GM18498 (cell line): ENCODE results near the gene RAE1.
"Not testable (repeated sequence)": the region's sequence is repeated elsewhere in the genome, so short reads cannot be mapped to it uniquely, and the experiment has no call there.

Source experiments
- ATAC-seq: cut with Tn5 transposase; IDR thresholded peaks from one replicate; pipeline ENCODE4 v1.9.1; 2021; ENCODE audit warnings: mild to moderate bottlenecking, moderate library complexity; ENCODE audit not compliant: unreplicated experiment

Gene RAE1

DNA sequence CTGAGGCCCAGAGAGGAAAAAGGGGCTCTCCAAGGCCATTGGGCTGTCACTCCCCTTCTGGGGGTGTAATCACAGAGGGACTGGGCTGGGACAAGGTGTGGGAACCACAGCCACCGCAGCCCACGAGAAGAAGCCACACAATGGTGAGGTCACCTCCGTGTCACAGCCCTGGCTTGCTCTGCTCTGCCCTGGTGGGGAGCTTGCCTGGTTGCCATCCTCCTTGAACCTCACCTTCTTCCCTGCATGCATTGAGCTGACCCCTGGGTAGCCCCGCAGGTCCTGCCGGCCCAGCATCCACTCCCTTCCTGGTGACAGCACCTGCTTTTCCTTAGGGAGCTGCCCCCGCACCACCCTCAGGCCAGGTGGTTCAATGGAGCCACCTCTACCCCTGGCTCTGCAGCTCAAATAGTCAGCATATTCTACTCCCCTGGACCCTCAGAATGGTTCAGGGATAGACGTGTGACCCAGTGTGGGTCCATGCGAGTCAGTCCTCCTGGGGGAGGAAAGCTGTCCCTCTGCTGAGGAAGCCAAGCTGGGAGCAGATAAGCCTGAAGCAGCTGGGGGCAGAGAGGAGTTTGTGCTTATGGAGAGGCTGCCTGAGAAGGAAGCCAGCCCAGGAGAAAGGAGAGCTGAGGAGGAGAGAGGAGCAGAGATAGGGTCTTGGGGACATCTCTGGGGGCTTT lies 61.4 kb downstream of the RAE1 start:
- no peak for ATAC-seq

DNA sequence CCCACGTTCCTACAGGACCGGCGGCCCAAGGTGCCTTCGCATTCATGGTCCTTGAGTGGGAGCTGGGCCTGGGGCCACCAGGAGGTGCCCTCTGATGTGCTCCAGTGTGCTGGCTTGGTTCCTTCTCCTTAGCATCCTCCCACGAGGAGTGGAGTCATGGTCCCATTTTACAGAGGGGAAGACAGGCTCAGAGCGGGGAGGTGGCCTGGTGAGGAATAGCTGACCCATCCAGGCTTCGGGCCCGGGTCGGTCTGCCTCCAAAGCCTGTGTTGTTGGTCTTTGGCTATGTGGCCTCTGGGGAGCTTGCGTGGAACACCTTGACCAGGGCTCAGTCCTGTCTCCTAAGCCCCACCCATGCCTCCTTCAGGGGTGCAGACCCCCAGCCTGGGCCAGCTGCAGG lies 62.9 kb downstream of the RAE1 start:
- ATAC-seq: no peak

DNA sequence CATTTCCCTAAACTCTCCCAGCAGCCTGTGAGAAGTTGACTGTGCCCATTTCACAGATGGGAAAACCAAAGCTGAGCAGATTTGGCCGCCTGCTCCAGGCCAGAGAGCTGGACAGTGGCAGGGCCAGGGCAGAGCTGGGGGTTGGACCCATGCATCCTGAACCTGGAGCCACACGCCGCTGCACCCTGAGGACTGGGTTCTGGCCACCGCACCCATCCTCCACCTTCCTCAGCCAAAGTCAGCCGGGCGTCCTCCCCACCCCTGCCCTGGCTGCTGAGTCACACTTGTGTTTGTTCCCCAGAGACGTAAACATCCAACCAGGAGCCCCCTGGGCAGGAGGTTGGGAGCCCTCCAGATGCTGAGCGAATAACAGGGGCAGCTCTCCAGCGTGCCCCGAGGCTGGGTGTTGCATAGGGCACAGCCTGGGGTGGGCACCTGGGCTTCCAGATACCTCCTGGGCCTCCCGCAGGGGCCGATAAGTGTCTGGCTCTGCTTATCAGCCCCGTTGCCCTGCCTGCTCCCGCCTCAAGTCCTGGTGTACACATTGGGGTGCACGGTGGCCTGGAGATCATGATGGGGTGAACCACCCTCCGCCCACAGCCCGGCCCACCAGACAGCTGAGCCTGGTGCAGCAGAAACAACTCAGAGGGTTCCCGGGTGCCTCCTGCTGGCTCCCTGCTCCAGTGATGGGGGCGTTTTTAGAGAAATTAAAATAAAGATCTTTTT lies 64.0 kb downstream of the RAE1 start:
- ATAC-seq: no peak

DNA sequence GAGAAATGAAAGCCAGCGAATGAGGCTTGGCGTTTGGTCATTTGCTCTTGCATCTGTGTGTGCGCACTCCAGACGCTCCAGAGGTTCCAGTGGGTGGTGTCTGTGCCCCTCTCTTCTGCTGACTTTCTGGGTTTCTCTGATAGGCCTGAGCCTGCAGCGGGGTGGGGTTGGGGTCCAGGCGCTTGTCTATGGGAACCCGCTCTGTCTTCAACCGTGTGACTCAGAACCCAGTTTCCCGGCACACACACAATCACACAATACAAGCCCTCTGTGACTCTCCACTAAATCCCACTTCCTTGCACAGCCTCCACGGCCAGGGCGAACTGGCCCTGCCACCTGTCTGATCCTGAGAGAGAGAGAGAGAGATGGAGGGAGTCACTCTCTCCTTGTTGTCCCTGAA lies 64.7 kb downstream of the RAE1 start:
- no peak for ATAC-seq

DNA sequence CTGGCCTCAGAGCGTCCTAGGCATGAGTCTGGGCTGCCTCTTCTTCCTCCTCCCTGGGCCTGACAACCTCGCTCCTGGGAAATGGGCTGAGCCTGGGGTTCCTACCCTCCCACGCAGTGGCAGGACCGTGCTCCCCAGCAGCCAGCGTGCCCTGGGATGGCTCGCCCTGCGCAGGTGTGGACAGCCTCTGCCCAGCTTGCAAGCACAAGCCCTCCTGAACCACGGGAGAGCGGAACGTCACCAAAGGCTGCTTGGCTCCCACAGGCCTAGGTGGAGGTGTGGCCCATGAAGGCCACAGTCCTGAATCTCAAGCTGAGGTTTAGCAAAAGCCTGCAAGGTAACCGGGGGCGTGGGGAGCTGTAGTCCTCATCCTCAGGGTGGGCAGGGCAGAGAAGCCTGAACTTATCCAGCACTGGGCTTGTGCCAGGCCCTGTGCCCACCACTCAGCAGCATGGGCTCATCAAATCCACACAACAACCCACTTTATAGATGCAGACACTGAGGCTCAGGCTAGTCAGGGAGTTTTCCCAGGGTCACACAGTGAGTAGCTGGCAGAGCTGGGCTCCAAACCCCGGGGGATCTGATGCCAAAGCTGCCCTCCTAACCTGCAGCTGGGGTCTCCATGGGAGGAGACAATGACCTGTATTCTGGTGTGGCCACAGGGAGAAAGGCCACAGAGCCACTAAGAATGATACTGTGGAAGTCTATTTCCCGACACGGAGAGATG lies 65.4 kb downstream of the RAE1 start:
- ATAC-seq: no peak

DNA sequence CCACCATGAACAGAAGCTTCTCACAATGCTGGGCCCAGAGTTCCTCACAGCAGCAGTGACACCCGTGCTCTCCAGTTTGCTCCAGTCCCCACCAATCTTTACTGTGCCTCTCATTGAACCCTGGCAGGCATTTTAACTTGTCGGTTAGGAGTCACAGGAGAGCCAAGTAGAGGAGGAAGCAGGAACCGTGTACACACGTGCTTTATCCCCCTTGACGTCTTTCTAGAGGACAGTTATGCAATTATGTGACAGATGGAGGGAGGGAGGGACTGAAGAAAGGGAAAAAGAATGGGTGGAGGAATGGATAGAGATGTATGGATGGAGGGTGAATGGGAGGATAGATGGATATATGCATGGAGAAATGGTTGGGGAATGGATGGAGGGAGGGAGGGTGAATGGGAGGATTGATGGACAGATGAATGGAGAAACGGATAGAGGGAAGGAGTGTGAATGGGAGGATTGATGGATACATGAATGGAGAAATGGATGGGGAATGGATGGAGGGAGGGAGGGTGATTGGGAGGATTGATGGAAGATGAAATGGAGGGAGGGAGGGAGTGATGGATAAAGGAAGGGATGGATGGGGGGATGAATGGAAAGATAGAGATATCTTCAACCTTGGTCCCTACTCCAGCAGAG lies 66.1 kb downstream of the RAE1 start:
- ATAC-seq: no peak

DNA sequence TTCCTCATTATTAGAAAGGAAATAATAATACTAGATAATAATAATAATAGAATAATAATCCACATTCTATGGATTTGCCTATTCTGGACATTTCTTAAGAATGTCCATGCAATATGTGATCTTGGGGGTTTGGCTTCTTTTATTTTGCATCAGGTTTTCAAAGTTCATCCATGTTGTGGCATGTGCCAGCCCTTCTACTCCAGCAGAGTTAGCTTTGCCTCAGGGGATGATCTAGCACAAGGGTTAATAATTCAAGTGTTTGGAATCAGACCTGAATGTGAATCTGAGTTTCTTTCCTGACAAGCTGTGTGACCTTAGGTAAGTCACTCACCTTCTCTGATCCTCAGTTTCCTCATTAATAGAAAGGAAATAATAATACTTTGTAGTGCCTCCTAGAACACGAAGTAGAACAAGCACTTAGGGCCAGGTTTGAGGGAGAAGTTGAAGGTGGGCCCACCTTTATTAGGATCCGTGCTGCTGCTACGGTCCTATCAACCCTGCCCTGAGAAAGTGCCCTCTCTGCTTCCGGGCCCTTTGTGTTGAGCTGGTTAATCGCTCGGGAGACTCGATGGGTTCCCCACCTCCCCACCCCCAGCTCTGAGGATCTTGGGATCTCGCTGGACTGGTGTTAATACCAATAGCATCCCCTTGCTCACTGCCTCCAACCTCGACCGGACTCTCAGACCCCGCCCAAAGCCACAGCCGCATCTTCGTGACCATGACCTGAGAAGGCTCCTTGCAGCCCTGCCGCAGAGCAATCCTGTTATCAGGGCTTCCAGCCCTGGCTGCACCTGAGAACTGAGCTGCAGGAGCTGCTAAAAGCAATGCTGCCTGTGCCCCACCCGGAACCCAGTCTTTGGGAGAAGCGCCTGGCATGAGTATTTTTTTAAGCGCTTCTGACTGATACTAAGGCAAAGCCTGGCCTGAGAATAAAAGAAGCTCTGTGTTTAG lies 67.0 kb downstream of the RAE1 start:
- no peak for ATAC-seq

DNA sequence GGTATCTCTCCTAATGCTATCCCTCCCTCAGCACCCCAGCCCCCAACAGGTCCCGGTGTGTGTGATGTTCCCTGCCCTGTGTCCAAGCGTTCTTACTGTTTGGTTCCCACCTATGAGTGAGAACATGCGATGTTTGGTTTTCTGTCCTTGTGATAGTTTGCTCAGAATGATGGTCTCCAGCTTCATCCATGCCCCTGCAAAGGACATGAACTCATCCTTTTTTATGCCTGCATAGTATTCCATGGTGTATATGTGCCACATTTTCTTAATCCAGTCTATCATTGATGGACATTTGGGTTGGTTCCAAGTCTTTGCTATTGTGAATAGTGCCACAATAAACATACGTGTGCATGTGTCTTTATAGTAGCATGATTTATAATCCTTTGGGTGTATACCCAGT lies 68.4 kb downstream of the RAE1 start:
- not testable (repeated sequence) for ATAC-seq

DNA sequence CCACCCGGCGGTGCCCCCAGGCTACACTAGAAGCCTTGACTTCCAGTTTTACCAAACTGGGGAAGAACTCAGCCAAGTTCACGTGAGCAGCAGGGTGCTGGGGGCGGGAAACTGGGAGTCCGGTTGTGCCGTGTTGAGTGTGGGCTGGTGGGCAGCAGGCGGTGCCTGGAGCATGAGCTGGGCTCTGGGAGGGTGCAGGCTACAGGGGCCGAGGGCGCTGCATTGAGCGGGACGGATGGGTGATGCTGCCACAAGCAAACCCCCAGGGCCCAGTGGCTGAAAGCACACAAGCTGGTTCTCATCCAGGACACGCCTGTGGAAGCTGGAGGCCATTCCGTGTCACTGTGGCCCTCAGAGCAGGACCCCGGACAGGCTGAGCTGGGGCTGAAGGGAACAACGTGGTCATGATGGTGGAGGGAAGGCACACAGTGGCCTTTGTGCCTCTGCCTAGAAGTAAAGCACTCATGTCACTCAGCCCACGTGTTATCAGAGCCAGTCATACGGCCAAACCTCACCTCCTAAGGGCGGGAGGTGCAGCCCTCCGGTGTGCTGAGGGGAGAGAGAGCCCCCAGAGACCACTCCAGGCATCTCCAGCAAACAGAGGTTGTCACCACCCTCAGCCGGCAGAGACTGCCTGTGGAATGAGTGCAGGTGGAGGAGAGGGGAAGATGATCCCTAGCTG lies 69.7 kb downstream of the RAE1 start:
- ATAC-seq: no peak

DNA sequence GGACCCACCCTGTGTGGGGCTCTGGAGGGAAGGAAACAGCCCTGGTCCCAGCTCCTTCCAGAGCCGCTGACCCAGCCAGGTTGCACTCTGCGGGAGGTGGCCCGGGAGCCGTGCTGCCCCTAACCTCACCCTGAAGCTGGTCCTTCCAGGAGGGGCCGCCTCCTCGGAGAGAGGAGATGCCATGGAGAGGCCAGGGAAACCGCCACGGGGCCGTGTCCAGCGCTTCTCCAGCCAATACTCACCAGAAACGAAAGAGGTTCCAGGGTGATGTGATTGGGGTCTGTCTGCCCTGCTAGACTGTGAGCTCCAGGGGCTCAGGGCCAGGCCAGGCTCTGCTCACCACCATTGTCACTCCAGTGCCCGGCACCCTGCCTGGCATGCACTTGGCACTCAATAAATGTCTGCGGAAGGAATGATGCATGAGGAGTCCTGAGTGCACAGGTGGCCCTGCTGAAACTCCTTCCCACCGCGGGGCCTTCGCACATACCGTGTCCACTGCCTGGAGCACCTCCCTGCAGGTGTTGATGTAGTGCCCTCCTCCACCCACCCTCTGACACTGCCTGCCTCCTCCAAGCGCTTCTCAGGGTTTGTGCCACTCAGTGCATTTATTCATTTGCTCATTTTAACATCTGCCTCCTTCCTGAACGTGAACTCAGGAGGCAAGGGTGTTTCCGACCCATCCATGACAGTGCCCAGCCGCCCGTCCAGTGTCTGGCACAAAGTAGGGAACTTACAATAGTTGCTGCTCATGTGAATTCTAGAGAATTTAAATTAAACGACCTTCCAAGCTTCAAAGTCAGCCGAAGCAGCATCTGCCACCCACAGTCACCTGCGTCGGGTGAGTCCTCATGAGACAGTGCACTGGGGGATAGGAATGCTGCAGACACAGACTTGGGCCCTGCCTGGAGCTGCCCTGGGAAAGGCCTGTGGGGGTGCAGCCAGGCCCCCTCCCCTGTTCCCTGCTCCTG lies 70.5 kb downstream of the RAE1 start:
- ATAC-seq: no peak

DNA sequence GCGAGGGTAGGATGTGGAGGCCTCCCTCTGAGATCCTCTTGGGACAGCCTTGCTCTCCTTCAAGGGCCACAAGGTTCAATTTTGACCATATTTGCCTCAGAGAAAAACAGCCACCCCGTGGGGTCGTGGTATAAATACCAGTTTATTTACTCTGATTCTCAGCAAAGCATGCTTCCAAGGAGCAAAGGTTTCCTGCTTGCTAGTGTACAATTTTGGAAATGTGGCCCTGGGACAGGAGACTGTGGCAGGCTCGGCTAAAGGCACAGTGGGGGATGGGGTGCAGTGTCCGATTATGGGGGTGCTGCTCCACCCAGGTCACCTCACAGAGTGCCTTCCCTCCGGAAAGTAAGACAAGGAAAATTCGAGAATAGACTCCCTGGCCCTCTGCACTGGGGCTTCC lies 71.2 kb downstream of the RAE1 start:
- no peak for ATAC-seq

DNA sequence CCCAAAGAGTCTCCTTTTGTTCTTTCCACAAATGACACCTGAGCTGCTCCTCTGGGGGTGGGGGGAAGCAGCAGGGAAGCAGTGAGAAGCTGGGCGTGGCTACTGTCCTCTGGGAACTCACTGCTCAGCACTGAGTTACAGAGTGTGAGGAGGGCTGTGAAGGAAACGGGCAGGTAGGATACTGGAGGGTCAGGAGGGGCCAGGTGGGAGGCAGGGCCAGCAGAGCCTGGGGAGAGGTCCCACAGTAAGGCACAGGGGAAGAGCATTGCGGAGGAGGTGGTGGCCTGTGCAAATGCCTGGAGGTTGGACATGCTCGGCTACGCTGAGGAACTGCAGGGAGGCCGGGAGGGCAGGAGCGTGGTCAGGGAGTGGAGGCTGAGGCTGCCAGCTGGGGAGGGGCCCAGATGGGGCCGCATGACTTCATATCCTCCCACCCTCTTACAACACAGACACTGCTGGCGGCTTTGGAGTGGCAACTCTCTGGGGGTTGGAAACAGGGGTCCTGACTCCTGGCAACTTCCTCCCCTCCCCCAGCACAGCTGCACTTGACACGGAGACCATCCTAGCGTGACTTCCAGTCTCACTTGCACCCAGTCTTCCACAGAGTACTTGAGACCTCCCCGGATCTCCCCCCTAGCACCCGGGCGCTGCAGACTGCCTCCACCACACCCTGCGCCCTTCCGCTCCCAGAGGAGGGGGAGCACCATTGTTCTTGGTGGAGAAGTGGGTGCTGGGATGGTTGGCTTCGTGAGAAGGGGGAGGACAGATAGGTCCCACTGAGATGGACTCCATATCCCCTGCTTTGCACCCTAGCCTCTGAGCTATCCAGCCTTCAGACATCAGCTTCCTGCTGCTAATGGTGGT lies 74.3 kb downstream of the RAE1 start:
- no peak for ATAC-seq

DNA sequence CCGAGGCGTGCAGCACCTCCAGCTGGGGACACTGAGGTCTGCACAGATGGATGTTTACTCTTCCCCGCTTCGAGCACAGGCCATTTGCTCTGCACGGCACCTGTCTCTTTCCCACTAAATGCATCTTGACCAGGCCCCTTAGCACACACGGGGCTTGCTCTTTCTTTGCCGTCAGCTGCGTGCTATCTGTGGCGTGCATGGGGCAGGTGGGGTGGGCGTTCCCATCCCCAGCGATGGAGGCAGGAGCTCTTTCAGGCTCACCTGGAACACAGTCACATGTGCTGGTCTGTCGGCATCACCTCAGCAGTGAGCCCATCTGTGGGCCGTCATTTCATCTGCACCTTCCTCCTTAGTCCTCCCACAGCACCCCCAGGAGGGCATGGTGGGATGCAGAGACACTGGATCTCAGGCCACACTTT lies 75.2 kb downstream of the RAE1 start:
- no peak for ATAC-seq

DNA sequence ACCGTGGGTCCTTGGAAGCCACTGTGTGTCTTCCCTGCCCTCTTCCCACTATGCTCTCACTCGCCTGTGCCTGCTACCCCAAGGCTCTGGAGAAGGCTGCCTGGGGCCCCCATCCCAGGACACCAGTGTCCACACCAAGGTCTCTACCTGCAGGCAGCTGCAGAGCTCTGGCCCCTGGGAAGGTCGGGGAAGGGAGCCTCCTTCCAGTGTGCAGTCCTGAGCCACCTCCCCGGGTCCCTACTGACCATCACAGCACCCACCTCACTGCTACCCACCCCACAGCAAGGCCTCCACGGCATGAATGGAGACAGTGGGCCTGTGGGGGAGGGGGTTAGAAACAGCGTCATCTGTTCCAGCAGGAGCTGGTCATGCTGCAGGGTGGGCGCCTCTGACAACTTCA lies 75.8 kb downstream of the RAE1 start:
- no peak for ATAC-seq

DNA sequence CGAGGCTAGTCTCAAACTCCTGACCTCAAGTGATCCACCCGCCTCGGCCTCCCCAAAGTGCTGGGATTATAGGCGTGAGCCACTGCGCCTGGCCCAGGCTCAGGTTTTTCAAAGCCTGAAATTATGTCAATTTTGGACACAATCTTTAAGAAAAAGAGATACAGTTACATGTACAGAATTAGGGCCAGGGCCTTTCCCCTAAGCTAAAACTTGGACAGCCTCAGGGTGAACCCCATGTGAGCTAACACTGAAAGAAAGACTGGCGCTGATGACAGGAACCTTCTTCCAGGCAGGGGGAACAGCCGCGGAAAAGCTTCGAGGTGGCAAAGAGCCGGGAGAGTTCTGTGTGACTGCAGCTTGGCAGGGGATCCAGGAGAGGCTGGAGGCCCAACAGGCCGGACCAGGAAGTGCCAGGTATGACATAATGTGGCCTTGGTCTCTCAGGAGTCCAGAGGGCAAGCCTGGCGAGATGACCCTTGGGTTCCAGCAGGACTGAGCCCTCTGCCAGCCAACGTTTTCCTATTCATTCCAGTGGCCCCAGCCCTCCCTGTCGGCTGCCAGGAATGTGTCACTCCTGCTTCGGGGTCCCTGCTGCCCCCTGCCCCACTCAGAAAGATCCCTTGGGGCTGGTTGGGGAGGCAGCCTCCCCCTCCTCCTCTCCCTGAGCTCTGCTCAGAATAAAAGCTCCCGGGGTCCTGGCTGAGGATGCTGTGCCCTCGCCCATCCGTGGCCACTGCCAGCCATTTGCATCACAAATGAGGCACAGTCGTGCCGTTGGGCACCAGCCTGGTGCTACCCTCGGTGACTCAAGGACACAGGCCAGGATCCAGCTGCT lies 77.5 kb downstream of the RAE1 start:
- ATAC-seq: no peak
